ENCODE results near the gene AKAP7. TPM values are rescaled to one million over a fixed set of nuclear protein-coding genes. Genes with fewer than 3 reads are reported as not detected.

The AKAP7 gene
- total and polyA plus RNA-seq, 2 donors (not counting 3 experiments of a cell fraction or from before 2014, with no cell fraction given) = 0.76 to 3.3 TPM

Other genes with a start within 250 kb of the AKAP7 start
- gene EPB41L2, start 72.2 kb upstream of the AKAP7 start, total RNA-seq = 84.8 and 87.7 TPM in 2 replicates
- gene EPB41L2, start 72.2 kb upstream of the AKAP7 start, polyA plus RNA-seq = 19.2 and 26.5 TPM in 2 replicates